ENCODE results near the gene HSPA12B. TPM values are rescaled to one million over a fixed set of nuclear protein-coding genes. Genes with fewer than 3 reads are reported as not detected.

The HSPA12B gene
- polyA plus RNA-seq, 1 experiment: 0.05 TPM

GRCh38 chr20:3751675-3752385, 19.3 kb downstream of the HSPA12B start:
- Histone ChIP-seq H3K9me3 (ENCODE audit: control insufficient read depth, insufficient read depth, low read length) (peaks cover 4% of the 10 kb centered on the region; the same call in 1 of the 2 replicates), H3K4me3 (ENCODE audit: low read depth, low read length) (no peak overlapping the region), H3K27ac (ENCODE audit: low read depth, low read length) (no peak overlapping the region), H3K27me3 (ENCODE audit: control insufficient read depth, insufficient read depth, low read length) (no peaks in the 10 kb centered on the region)
- no peak for TF ChIP-seq CTCF (IDR thresholded peaks at IDR 0.05; ENCODE audit: low read depth, low read length)
- no peak for DNase-seq (ENCODE audit: low read depth, low spot score)
- ChIA-PET CTCF (interaction anchor here (1.0 to 1.5 kb wide), 8 partner anchors 10 to 104 kb away, joined by 3 to 7 read pairs (median 4); no protein-coding TSS in a partner anchor), POLR2A (interaction anchor here (1.4 kb wide), 1 partner anchor 16 kb away, joined by 3 read pairs; the partner anchor contains the start of gene ADISSP)

- no peaks in the 10 kb centered on the region for H3K27me3 ChIP-seq (ENCODE audit: control insufficient read depth, insufficient read depth, low read length)
- no peak for TF ChIP-seq CTCF (IDR thresholded peaks at IDR 0.05; ENCODE audit: low read depth, low read length)
- ChIA-PET POLR2A (interaction anchor here (0.5 to 1.4 kb wide), 2 partner anchors 15 to 93 kb away, joined by 3 to 11 read pairs; partner anchors contain the start of gene ADISSP), CTCF (interaction anchor here (0.6 to 1.5 kb wide), 12 partner anchors 9 to 106 kb away, joined by 3 to 7 read pairs (median 3); no protein-coding TSS in a partner anchor)
- H3K9me3 ChIP-seq (ENCODE audit: control insufficient read depth, insufficient read depth, low read length): peaks cover 4% of the 10 kb centered on the region; the same call in 1 of the 2 replicates
- no peak for DNase-seq (ENCODE audit: low read depth, low spot score)
- no peak overlapping the region for H3K4me3 ChIP-seq (ENCODE audit: low read depth, low read length)
- no peak overlapping the region for H3K27ac ChIP-seq (ENCODE audit: low read depth, low read length)
These were observed 19.9 kb downstream of the HSPA12B start for GRCh38 chr20:3752386-3752759.

GRCh38 chr20:3753098-3753497, 20.6 kb downstream of the HSPA12B start:
- CTCF ChIA-PET: interaction anchor here (0.5 to 1.5 kb wide), 12 partner anchors 10 to 127 kb away, joined by 3 to 7 read pairs (median 3); no protein-coding TSS in a partner anchor
- DNase-seq (ENCODE audit: low read depth, low spot score): peak; percentile 43
- H3K9me3 ChIP-seq (ENCODE audit: control insufficient read depth, insufficient read depth, low read length): peaks cover 4% of the 10 kb centered on the region; the same call in 1 of the 2 replicates
- POLR2A ChIA-PET: interaction anchor here (0.5 to 1.4 kb wide), 2 partner anchors 15 to 93 kb away, joined by 3 to 11 read pairs; partner anchors contain the start of gene ADISSP
- peak overlapping the region; percentile 21 for H3K27ac ChIP-seq (ENCODE audit: low read depth, low read length)
- no peaks in the 10 kb centered on the region for H3K27me3 ChIP-seq (ENCODE audit: control insufficient read depth, insufficient read depth, low read length)
- TF ChIP-seq CTCF (IDR thresholded peaks at IDR 0.05; ENCODE audit: low read depth, low read length): peak; percentile 85
- H3K4me3 ChIP-seq (ENCODE audit: low read depth, low read length): no peak overlapping the region

- no peaks in the 10 kb centered on the region for H3K27me3 ChIP-seq (ENCODE audit: control insufficient read depth, insufficient read depth, low read length)
- no peak overlapping the region for H3K4me3 ChIP-seq (ENCODE audit: low read depth, low read length)
- peaks cover 4% of the 10 kb centered on the region; the same call in 1 of the 2 replicates for H3K9me3 ChIP-seq (ENCODE audit: control insufficient read depth, insufficient read depth, low read length)
- peak overlapping the region; percentile 21 for H3K27ac ChIP-seq (ENCODE audit: low read depth, low read length)
- no peak for TF ChIP-seq CTCF (IDR thresholded peaks at IDR 0.05; ENCODE audit: low read depth, low read length)
- CTCF ChIA-PET: interaction anchor here (0.9 to 1.5 kb wide), 6 partner anchors 10 to 65 kb away, joined by 3 to 7 read pairs (median 3); no protein-coding TSS in a partner anchor
- POLR2A ChIA-PET: interaction anchor here (1.4 kb wide), 1 partner anchor 14 kb away, joined by 3 read pairs; the partner anchor contains the start of gene ADISSP
- no peak for DNase-seq (ENCODE audit: low read depth, low spot score)
These were observed 21.2 kb downstream of the HSPA12B start for GRCh38 chr20:3753501-3754275.
